AG04449 (cell line): Measurements from ENCODE around the gene FKTN.
"Not testable (repeated sequence)": the region's sequence is repeated elsewhere in the genome, so short reads cannot be mapped to it uniquely, and the experiment has no call there.

Experiments
- CTCF ChIA-PET: fragments of 350-600 bp; formaldehyde crosslinking; extraction: SDS; loops from one replicate; lab custom pipeline; 2021; ENCODE audit warnings: antibody characterized with exemption; lab: Yijun Ruan, JAX
- POLR2A ChIA-PET: fragments of 400-600, 350-600 bp; formaldehyde crosslinking; extraction: SDS; loops from one replicate; lab custom pipeline; 2020; ENCODE audit warnings: antibody characterized with exemption, inconsistent platforms; lab: Yijun Ruan, JAX
- DNase-seq: peaks from one replicate; pipeline ENCODE4 v3.0.0-alpha.2; 2010; ENCODE audit warnings: low read depth, low spot score
- H3K4me3 ChIP-seq: 2 replicates; pipeline ENCODE4 v1.5.1; 2011; ENCODE audit warnings: low read depth, mild to moderate bottlenecking, control low read depth, low read length
- TF ChIP-seq, protein P1 (sequence below): IDR thresholded peaks from one replicate; pipeline ENCODE4 v1.5.1; 2011; ENCODE audit warnings: mild to moderate bottlenecking, moderate library complexity, low read length, control low read depth, inconsistent platforms; ENCODE audit not compliant: insufficient read depth; ENCODE audit errors: missing control alignments

Gene FKTN

DNA sequence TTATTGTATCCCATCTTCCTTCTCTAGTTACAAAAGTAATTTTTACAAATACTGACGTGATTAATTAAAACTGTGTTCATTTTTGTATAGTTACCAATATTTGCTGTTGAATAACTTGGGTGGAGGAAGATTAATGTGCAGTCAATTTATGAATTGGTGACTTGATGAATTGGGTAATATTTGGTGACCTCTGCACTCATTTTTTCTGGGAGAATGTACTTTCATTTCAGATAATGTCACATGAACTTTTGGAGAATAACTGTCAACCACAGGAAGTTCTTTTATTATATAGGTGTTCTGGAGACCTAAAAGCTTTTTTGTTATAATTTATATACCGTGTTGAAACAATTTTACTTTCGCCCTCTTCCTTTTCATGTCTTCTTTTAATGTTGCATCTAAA, 26.4 kb upstream of the FKTN start:
- CTCF ChIA-PET, result no interaction called here
- POLR2A ChIA-PET, result no interaction called here
- H3K4me3 ChIP-seq, result no peak overlapping the region
- TF ChIP-seq, protein P1, sequence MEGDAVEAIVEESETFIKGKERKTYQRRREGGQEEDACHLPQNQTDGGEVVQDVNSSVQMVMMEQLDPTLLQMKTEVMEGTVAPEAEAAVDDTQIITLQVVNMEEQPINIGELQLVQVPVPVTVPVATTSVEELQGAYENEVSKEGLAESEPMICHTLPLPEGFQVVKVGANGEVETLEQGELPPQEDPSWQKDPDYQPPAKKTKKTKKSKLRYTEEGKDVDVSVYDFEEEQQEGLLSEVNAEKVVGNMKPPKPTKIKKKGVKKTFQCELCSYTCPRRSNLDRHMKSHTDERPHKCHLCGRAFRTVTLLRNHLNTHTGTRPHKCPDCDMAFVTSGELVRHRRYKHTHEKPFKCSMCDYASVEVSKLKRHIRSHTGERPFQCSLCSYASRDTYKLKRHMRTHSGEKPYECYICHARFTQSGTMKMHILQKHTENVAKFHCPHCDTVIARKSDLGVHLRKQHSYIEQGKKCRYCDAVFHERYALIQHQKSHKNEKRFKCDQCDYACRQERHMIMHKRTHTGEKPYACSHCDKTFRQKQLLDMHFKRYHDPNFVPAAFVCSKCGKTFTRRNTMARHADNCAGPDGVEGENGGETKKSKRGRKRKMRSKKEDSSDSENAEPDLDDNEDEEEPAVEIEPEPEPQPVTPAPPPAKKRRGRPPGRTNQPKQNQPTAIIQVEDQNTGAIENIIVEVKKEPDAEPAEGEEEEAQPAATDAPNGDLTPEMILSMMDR, result no peak
- DNase-seq, result no peak

- no peak overlapping the region for H3K4me3 ChIP-seq
- POLR2A ChIA-PET, result no interaction called here
- TF ChIP-seq, protein P1, result no peak
- no peak for DNase-seq
- CTCF ChIA-PET, result no interaction called here
Measured at GRCh38 chr9:105535920-105536668, 21.8 kb upstream of the FKTN start.

GRCh38 chr9:105539452-105539851, 18.5 kb upstream of the FKTN start:
- ChIA-PET POLR2A (no interaction called here), CTCF (no interaction called here)
- no peak for DNase-seq
- H3K4me3 ChIP-seq, result no peak overlapping the region
- TF ChIP-seq, protein P1, result no peak

DNA sequence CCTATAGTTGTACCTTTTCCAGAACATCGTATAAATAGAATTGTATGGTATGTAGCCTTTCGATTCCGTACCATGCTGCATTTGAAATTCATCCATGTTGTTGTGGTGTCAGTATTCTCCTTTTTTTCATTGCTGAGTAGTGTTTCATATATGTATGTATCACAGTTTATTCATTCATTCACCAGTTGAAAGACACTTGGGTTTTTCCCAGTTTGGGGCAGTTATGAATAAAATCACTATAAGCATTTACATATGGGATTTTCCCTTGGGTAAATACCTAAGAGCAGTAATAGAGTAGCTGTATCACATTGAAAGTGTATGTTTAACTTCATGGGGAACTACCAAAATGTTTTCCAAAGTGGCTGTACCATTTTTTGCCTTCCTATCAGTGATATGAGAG, 16.1 kb upstream of the FKTN start:
- POLR2A ChIA-PET, result interaction anchor here (0.5 kb wide), 1 partner anchor 738 kb away, joined by 3 read pairs; no protein-coding TSS in a partner anchor
- H3K4me3 ChIP-seq, result no peak overlapping the region
- CTCF ChIA-PET, result no interaction called here
- DNase-seq, result no peak
- TF ChIP-seq, protein P1, result no peak

DNA sequence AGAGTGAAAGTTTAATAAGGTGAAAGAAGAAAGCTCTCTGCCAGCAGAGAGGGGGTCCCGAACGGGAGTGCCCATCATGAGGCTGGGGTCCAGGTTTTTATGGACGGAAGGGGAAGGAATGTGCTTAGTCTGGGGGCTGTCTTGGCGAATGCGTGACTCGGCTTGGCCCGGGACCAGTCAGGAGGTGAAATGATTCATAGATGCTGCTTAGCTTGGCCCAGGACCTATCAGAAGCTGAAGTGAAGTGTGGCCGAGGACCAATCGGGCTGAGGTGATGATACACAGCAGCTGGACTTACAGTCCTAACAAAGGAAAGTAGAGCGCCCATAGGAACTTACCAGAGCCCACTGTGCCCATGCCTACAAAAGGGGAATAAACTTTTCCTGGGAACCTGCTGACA, 3.9 kb upstream of the FKTN start:
- ChIA-PET POLR2A (no interaction called here), CTCF (interaction anchor here (0.6 kb wide), 1 partner anchor 691 kb away, joined by 3 read pairs; no protein-coding TSS in a partner anchor)

GRCh38 chr9:105572455-105572854, 14.5 kb downstream of the FKTN start:
- POLR2A ChIA-PET, result no interaction called here
- CTCF ChIA-PET, result no interaction called here

More for the DNA sequence above, 3.9 kb upstream of the FKTN start:
- DNase-seq, result no peak
- TF ChIP-seq, protein P1, result no peak
- no peak overlapping the region for H3K4me3 ChIP-seq

GRCh38 chr9:105579952-105580351, 22.0 kb downstream of the FKTN start:
- POLR2A ChIA-PET, H3K4me3 ChIP-seq, DNase-seq, CTCF ChIA-PET: not testable (repeated sequence)

More at GRCh38 chr9:105572455-105572854, 14.5 kb downstream of the FKTN start:
- TF ChIP-seq, protein P1, result no peak
- no peak overlapping the region for H3K4me3 ChIP-seq
- DNase-seq, result no peak

DNA sequence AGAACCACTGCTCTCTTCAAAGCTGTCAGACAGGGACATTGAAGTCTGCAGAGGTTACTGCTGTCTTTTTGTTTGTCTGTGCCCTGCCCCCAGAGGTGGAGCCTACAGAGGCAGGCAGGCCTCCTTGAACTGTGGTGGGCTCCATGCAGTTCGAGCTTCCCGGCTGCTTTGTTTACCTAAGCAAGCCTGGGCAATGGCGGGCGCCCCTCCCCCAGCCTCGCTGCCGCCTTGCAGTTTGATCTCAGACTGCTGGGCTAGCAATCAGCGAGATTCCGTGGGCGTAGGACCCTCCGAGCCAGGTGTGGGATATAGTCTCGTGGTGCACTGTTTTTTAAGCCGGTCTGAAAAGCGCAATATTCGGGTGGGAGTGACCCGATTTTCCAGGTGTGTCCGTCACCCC, 23.6 kb downstream of the FKTN start:
- CTCF ChIA-PET, result interaction anchor here (1.8 kb wide), 1 partner anchor 15 kb away, joined by 5 read pairs; no protein-coding TSS in a partner anchor
- POLR2A ChIA-PET, DNase-seq, H3K4me3 ChIP-seq: not testable (repeated sequence)
